Measurements from ENCODE around the gene GSE1. TPM values are rescaled to one million over a fixed set of nuclear protein-coding genes. Genes with fewer than 3 reads are reported as not detected.

The GSE1 gene
- total RNA-seq, 1 donor from 2014 or later, result 80.8 TPM

- H3K9me3 ChIP-seq, result no peaks in the 10 kb centered on the region
- H3K36me3 ChIP-seq, result no peaks in the 10 kb centered on the region
- intact Hi-C loops (cut with DNase I), result no loop called here
- TF ChIP-seq CTCF (IDR thresholded peaks at IDR 0.05), result no peak
- TF ChIP-seq POLR2AphosphoS5 (IDR thresholded peaks at IDR 0.05; ENCODE audit: insufficient read depth in 1 of 2, low read depth in 1 of 2), result peak in 1 of 2 donors; percentile 33
- TF ChIP-seq POLR2A (IDR thresholded peaks at IDR 0.05), result no peak
- DNase-seq (ENCODE audit: extremely low spot score in 2 of 2), result no peak
- no peak overlapping the region for H3K4me3 ChIP-seq
- H3K4me1 ChIP-seq, result peaks cover 77% of the 10 kb centered on the region
- no peaks in the 10 kb centered on the region for H3K27me3 ChIP-seq
- peak overlapping the region; percentile 63 for H3K27ac ChIP-seq
Observed at GRCh38 chr16:85565801-85566526, 47.2 kb upstream of the GSE1 start.

- H3K9me3 ChIP-seq, result no peaks in the 10 kb centered on the region
- intact Hi-C loops (cut with DNase I), result no loop called here
- no peak overlapping the region for H3K4me3 ChIP-seq
- TF ChIP-seq POLR2AphosphoS5 (IDR thresholded peaks at IDR 0.05; ENCODE audit: insufficient read depth in 1 of 2, low read depth in 1 of 2), result no peak
- no peak for TF ChIP-seq CTCF (IDR thresholded peaks at IDR 0.05)
- TF ChIP-seq POLR2A (IDR thresholded peaks at IDR 0.05), result no peak
- peaks cover 77% of the 10 kb centered on the region for H3K4me1 ChIP-seq
- peak overlapping the region; percentile 63 for H3K27ac ChIP-seq
- H3K27me3 ChIP-seq, result no peaks in the 10 kb centered on the region
- H3K36me3 ChIP-seq, result no peaks in the 10 kb centered on the region
- DNase-seq (ENCODE audit: extremely low spot score in 2 of 2), result no peak
Observed at GRCh38 chr16:85566561-85567100, 46.5 kb upstream of the GSE1 start.

DNA sequence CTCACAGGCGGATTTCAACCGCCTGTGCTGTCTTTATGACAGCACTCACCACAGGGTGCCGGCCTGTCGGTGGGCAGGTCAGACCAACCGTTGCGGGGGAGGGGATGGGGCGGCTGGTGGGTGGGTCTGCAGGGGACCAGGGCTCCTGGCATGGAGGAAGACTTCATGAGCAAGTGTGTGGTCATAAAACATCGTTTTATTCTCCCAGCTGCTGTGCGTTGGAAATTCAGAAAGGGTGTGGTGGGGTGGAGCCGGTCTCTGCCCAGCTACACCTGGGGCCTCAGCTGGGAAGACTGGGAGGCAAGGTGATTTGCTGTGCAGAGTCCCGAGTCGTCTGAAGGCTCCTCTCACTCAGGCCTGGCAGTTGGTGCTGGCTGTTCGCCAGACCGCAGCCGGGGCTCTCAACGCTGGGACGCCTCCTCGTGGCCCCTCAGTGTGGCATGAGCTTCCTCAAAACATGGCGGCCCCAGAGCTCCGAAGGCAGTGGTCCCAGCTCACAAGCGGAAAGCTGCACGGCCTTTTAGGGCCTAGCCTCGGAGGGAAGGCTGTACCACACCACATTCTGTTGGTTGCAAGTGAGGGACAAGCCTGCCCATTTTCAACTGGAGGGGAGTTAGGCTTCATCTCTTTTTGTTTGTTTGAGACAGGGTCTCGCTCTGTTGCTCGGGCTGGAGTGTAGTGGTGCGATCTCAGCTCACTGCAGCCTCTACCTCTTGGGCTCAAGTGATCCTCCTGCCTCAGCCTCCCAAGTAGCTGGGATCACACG is 45.8 kb upstream of the GSE1 start:
- intact Hi-C loops (cut with DNase I), result no loop called here
- peaks cover 73% of the 10 kb centered on the region for H3K4me1 ChIP-seq
- no peak for TF ChIP-seq POLR2A (IDR thresholded peaks at IDR 0.05)
- TF ChIP-seq POLR2AphosphoS5 (IDR thresholded peaks at IDR 0.05; ENCODE audit: insufficient read depth in 1 of 2, low read depth in 1 of 2), result no peak
- TF ChIP-seq CTCF (IDR thresholded peaks at IDR 0.05), result no peak
- no peaks in the 10 kb centered on the region for H3K36me3 ChIP-seq
- H3K27me3 ChIP-seq, result no peaks in the 10 kb centered on the region
- H3K4me3 ChIP-seq, result no peak overlapping the region
- no peaks in the 10 kb centered on the region for H3K9me3 ChIP-seq
- no peak for DNase-seq (ENCODE audit: extremely low spot score in 2 of 2)
- peak overlapping the region; percentile 63 for H3K27ac ChIP-seq

DNA sequence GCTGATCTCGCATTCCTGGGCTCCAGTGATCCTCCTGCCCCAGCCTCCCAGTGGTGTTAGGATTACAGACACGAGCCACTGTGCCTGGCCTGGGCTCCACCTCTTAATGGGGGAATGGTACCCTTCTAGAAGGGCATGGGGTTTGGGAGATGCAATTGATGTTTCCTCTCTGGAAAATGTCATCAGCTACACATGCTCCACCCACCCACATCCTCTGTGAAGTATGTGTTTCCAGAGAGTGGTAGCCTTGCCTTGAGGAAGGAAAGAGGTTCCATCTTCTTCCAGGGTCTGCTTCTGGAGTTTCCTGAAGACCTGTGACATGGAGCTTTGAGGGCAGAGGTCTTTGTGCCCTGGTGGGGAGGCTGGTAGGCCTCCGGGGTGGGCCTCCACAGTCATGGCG is 45.2 kb upstream of the GSE1 start:
- no peaks in the 10 kb centered on the region for H3K9me3 ChIP-seq
- H3K36me3 ChIP-seq, result no peaks in the 10 kb centered on the region
- intact Hi-C loops (cut with DNase I), result no loop called here
- peak overlapping the region; percentile 57 for H3K27ac ChIP-seq
- DNase-seq (ENCODE audit: extremely low spot score in 2 of 2), result no peak
- H3K4me1 ChIP-seq, result peaks cover 70% of the 10 kb centered on the region
- H3K4me3 ChIP-seq, result no peak overlapping the region
- TF ChIP-seq CTCF (IDR thresholded peaks at IDR 0.05) (no peak), POLR2A (IDR thresholded peaks at IDR 0.05) (no peak), POLR2AphosphoS5 (IDR thresholded peaks at IDR 0.05; ENCODE audit: insufficient read depth in 1 of 2, low read depth in 1 of 2) (no peak)
- H3K27me3 ChIP-seq, result no peaks in the 10 kb centered on the region
